ENCODE results near the gene B4GAT1. TPM values are rescaled to one million over a fixed set of nuclear protein-coding genes. Genes with fewer than 3 reads are reported as not detected.

The B4GAT1 gene
- total and polyA plus RNA-seq, 2 of the 13 experiments (the other 11 are each of a cell fraction or from before 2014, with no cell fraction given), result 40.4 to 109 TPM

DNA sequence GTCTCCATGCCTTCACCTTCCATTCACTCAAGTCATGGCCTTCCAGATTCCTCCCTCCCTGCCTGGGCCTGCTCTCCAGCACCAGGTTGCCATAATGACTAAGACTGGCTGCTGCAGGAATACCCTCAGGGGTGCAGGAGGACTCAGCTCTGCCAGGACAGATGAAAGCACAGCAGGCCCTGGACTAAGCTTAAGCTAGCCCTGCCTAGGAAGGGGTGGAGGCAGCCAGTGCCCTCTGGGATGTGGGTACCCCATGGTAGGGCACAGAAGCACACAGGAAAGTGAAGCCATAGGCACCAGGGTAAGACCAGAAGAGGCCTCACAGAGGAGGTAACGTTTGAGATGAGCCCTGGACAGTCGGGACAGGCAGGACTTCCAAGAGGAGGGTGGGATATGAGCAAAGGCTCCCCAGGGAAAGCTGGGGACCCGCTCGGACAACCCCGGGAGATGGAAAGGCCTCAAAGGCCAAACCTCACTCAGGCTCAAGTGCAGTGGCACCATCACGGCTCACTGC lies 8.2 kb downstream of the B4GAT1 start (continued):
- TF ChIP-seq ZNF484 (CRISPR knock-in tag; IDR thresholded peaks at IDR 0.05; ENCODE audit: borderline replicate concordance, low read depth) (no peak), EHMT2 (IDR thresholded peaks at IDR 0.05; ENCODE audit: borderline replicate concordance, low read depth, low read length) (no peak), SRSF4 (IDR thresholded peaks at IDR 0.05; ENCODE audit: low read depth, low read length, poor library complexity, severe bottlenecking) (no peak), ZNF589 (CRISPR knock-in tag; conservative IDR thresholded peaks at IDR 0.05) (no peak), U2AF2 (IDR thresholded peaks at IDR 0.05; ENCODE audit: low read depth, low read length) (no peak), ZNF234 (CRISPR knock-in tag; conservative IDR thresholded peaks at IDR 0.05) (no peak)

DNA sequence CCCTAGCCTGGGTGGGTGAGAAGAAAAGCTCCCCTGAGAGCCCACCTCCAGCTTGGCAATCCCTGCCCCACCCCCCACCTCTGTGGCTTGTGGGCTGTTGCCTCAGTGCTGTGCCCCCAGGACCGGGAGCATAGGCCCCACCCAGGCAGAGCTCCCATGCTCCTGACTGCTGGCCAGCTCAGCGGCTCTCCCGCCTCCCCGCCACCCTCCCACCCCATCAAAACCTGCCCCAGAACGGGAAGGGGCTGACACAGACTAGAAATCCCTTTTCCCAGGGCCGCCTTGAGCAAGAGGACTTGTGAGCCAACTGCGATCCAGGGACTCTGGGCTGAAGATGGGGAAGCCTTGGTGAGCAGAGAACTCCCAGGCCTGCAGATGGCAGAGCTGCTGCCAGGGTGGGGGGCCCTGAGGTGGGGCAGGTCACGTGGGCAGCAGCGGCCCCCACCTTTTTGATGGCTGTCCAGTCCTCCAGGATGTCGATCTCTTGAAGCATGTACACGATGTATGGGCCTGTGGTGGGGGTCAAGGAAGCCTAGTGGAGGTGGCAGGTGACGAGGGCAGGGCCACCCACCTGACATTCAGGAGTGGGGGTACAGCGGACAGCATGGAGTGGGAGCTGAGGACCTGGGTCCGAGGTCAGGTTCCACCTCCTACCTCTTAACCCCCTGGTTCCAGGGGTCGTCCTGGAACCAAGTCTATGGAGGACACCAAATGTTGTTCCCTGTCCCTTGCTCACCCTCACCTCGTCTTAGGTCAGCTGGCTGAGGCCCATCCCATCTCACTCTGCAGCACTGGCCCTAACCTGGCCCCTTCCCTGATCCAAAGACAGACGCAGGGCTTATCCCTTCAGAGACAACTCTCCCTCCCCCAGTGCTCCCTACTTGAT lies 8.9 kb downstream of the B4GAT1 start:
- CTCF ChIA-PET (ENCODE audit: low intra/inter-chr PET ratio, low total read pairs), result no interaction called here
- ATAC-seq (no peak), FAIRE-seq (no peak), DNase-seq (ENCODE audit: low spot score) (no peak)
- in situ Hi-C loops (cut with HindIII; ENCODE audit: extremely low pct_ligation_motif_present, low pct_unique_long_range_greater_than_20kb) (no loop called here), intact Hi-C loops (cut with micrococcal nuclease; ENCODE audit: unreplicated experiment) (no loop called here)
- Histone ChIP-seq H2AFZ (ENCODE audit: low read length) (no peak overlapping the region), H3K9ac (ENCODE audit: insufficient read depth, low read depth, low read length) (no peak overlapping the region), H3K36me3 (replicated peaks in 1 of 2; ENCODE audit: control insufficient read depth in 1 of 2, insufficient read depth in 2 of 2, low read length in 2 of 2) (peaks cover 19 to 29% of the 10 kb centered on the region in 2 experiments; a peak in 4 of 5 replicates), H3K4me1 (ENCODE audit: insufficient read depth, low read length) (peaks cover 25% of the 10 kb centered on the region), H3K4me2 (ENCODE audit: low read depth, low read length) (no peak overlapping the region), H3K27me3 (ENCODE audit: control insufficient read depth in 1 of 2, insufficient read depth in 2 of 2, low read length in 2 of 2) (no peaks in the 10 kb centered on the region), H3K79me2 (ENCODE audit: insufficient read depth, low read length) (peaks cover 5% of the 10 kb centered on the region), H3K4me3 (replicated peaks in 1 of 3; ENCODE audit: insufficient read depth in 1 of 3, low read depth in 2 of 3, low read length in 3 of 3) (no peak overlapping the region), H4K20me1 (ENCODE audit: insufficient read depth, low read length) (no peaks in the 10 kb centered on the region), H3K27ac (ENCODE audit: extremely low read length, insufficient read depth, low read length) (no peak overlapping the region), H3K9me3 (ENCODE audit: low read length) (no peaks in the 10 kb centered on the region)
- TF ChIP-seq ZNF572 (CRISPR knock-in tag; IDR thresholded peaks at IDR 0.05), result no peak
- no peak for TF ChIP-seq HHEX (CRISPR knock-in tag; IDR thresholded peaks at IDR 0.05)
- TF ChIP-seq ZNF746 (CRISPR knock-in tag; IDR thresholded peaks at IDR 0.05), result no peak
- no peak for TF ChIP-seq MED8 (CRISPR knock-in tag; IDR thresholded peaks at IDR 0.05; ENCODE audit: insufficient replicate concordance)
- no peak for TF ChIP-seq THAP9 (CRISPR knock-in tag; IDR thresholded peaks at IDR 0.05; ENCODE audit: borderline replicate concordance)
- no peak for TF ChIP-seq MYC (CRISPR knock-in tag; IDR thresholded peaks at IDR 0.05; ENCODE audit: borderline replicate concordance)
- TF ChIP-seq PRMT3 (CRISPR knock-in tag; IDR thresholded peaks at IDR 0.05; ENCODE audit: borderline replicate concordance, low read depth), result no peak
- no peak for TF ChIP-seq ARID4A (CRISPR knock-in tag; IDR thresholded peaks at IDR 0.05; ENCODE audit: borderline replicate concordance)
- TF ChIP-seq ZNF777 (CRISPR knock-in tag; IDR thresholded peaks at IDR 0.05), result no peak
- POLR2A ChIA-PET, result interaction anchor here (1.1 to 1.3 kb wide), 2 partner anchors 26 to 49 kb away, joined by 3 to 5 read pairs; partner anchors contain the start of gene YIF1A
- BruUV-seq (replicated peaks), result no TSS peak
- WGBS (ENCODE audit: low lambda C conversion rate), result 90% methylated on average over 9 of the region's 17 CpGs
